GM21360 (cell line): ENCODE measurements around the gene SYT10.
"Not testable (repeated sequence)": the region's sequence is repeated elsewhere in the genome, so short reads cannot be mapped to it uniquely, and the experiment has no call there.

ENCODE experiments used
- ATAC-seq: cut with Tn5 transposase; IDR thresholded peaks from one replicate; pipeline ENCODE4 v1.9.1; 2021; ENCODE audit warnings: mild to moderate bottlenecking, moderate library complexity; ENCODE audit not compliant: unreplicated experiment

Gene SYT10, protein sequence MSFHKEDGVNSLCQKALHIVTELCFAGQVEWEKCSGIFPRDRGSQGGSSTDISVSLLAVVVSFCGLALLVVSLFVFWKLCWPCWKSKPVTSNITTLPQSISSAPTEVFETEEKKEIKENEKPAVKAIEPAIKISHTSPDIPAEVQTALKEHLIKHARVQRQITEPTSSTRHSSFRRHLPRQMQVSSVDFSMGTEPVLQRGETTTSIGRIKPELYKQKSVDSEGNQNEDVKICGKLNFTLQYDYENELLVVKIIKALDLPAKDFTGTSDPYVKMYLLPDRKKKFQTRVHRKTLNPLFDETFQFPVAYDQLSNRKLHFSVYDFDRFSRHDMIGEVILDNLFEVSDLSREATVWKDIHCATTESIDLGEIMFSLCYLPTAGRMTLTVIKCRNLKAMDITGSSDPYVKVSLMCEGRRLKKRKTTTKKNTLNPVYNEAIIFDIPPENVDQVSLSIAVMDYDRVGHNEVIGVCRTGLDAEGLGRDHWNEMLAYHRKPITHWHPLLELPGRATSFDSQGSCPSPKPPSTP

DNA sequence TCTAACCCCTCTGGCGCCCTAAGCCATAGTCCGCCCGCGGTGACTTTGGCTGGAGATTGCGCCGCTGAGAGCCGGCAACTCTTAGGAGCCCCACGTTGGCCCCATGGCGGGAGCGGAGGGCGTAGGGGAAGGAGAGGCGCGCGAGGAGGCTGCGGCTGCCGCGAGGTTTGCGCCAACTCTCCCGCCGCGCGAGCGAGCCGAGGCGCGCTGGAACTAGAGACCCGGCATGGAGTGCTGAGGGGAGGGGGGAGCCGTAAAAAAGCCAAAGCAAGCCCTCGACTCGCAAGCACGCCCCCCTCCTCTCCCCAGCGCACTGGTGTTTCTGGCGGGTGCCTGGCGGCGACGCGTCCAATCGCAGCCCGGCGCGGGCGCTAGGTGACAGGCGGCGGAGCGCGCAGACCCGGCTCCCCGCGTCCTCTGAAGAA is at the start of gene SYT10:
Gene SYT10 (minus strand): TSS at position 233 of the 425 bp plus-strand sequence. CDS start 297 bp downstream, outside the sequence.
- ATAC-seq, result no peak

DNA sequence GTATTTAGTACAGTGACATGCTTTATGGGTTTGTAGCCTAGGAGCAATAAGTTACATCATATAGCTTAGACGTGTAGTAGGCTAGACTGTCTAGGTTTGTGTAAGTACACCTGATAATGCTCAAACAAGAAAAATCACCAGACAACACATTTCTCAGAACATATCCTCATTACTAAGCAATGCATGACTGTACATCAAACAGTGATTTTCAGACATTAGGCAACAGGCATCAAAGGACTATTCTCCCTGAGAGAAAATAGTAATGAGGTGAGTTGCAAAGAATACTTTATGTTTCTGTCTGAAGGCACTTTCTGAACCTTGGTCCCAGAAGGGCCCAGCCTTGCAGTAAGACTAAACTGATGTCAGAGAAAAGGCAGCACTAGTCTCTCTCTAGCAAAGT is 48.4 kb upstream of the SYT10 start:
- no peak for ATAC-seq

DNA sequence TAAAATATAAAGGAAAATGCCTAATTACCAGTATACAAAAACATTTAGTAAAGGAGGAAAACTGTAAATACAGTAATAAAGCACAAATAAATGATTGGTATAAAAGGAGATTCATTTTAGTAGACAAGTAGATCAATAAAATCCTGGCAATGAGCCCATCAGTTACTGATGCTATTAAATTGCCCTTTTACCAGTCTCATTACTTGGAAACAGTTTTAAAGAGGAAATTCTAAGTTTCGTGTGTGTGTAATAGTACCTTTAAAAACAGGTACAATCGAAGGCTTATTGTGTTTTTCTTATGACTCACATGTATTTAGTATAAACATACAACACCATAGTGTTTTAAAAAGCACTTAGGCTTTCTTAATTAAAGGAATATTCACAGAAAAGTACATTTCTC is 46.4 kb upstream of the SYT10 start:
- ATAC-seq, result no peak

DNA sequence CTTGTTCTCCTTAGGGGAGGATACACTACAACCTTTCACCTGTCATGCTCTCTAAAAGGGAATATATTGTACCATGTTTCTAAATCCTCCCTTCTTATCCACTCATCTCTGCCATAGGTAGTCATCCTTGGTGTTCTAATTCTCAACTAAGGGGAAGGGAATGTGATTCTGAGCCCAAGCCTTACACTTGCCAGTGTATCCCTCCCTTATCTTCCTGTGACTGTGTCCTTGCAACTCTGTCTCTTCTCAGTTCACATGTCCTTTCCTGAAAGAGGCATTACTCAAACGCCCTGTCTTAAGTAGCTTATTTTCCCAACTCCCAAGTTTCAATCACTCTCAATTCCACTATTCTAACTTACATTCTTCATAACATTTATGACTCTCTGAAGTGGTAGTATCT is 44.5 kb upstream of the SYT10 start:
- no peak for ATAC-seq

DNA sequence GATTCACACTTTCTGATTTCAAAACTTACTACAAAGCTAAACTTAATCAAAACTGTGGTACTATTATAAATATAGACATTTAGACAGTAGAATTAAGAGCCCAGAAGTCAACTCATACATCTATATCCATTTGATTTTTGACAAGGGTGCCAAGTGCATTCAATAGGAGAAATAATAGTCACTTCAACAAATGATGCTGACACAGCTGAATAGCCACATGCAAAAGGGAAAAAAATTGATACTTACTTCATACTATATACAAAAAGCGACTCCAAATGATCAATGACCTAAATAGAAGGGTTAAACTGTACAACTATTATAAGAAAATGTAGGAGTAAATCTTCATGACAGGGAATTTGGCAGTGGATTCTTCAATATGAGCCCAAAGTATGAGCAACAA is 40.7 kb upstream of the SYT10 start:
- ATAC-seq, result no peak

DNA sequence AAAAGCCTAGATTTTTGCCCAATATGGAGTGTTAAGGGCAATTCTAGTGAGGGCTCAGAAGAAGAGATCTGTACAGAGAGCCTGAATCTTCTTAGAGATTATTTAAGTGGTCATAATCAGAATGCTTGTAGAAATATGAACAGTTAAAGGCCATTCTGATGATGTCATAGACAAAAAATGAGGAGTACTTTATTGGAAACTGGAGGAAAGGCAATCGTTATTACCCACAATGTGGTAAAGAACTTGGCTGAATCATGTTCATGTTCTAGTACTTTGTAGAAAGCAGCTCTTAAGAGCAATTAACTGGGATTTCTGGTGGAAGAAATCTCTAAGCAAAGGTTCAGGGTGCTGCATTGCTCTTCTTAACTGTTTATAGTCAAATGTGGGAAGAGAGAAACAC is 36.4 kb upstream of the SYT10 start:
- no peak for ATAC-seq

DNA sequence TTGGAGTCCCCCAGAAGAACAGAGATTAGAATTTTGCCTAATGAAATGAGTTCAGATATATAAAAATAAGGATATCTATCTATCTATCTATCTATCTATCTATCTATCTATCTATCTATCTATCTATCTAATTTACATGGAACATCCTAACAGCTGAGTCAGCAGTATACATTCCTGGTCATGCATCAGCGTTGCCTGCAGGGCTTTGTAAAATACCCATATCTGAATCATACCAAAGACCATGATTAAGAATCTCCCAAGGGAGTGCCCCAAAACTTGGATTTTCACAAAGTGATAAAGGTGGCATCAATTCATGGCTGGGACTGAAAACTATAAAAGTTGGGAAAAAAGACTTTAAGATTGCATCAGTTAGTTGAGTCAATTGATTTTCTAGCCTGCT is 32.7 kb upstream of the SYT10 start:
- ATAC-seq, result no peak

DNA sequence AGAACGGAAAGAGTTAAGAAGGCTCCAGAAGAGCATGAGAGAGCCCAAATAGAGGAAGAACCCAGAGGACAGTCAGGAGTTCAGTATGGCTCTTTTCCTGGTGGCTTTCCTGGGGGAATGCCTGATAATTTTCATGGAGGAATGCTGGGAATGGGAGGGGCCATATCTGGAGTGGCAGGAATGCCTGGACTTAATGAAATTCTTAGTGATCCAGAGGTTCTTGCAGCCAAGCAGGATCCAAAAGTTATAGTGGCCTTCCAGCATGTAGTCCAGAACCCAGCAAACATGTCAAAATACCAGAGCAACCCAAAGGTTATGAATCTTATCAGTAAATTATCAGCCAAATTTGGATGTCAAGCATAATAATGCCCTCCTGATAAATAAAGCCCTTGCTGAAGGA is 15.5 kb upstream of the SYT10 start:
- ATAC-seq, result no peak

DNA sequence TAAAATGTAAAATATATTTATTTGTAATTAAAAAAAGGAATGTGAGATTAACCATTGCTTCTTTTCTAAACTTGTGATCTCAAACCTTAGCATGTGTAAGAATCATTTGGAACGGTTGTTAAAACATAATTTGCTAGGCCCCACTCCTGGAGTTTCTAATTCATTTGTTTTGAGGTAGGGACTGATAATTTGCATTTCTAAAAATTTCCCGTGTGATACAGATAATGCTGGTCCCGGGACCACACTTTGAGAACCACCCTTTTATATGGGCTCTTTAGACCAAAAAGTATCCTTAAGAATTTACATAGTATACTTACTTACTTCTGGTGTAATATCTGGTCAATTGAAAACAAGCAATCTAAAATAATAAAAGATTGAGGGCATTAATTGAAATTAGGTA is 10.9 kb upstream of the SYT10 start:
- ATAC-seq, result no peak

DNA sequence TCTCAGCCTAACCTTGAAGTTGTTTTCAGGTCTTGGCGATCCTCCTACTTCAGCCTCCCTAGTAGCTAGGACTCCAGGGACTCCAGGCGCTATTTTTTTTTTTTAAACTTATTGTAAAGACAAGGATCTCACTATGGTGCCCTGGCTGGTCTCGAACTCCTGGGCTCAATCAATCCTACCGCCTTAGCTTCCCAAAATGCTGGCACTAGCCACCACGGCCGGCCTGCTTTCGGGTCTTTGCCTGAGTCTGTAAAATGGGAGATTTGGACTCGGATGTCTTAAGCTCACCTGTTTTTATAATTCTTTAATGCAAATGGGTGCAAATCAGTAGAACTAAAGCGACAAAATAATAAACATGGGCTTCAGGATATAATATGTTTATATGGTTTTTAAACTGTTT is 858 bp upstream of the SYT10 start:
- no peak for ATAC-seq

DNA sequence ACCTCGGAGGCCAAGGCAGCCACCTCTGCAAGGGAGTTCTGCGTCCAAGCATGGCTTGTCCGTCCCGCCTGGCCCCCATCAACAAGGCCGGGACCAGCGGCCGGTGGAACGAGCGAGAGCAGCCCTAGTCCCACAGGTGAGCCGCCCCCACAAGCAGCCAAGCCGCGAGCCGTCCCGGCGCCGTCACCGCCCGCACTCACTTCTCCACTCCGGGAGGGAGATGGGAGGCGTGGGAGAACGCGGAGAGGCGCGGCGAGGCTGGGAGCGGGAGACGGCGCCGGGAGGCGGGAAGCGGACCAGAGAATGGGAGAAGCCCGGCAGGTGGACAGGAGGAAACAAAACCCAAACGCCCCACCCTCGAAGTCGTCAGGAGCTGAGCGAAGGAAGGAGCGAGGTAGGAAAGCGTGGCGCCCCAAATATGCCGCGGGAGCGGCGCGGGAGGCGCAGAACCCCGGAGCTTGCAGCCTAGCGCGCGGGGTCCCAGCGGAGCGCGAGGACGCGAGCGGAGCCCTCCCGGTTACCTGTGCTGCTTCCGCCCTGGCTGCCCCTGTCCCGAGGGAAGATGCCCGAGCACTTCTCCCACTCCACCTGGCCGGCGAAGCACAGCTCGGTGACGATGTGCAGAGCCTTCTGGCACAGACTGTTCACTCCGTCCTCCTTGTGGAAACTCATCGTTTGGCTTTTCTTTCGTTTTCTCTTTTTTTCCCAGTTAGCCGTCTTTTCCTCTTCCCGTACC is 600 bp downstream of the SYT10 start:
- ATAC-seq, result no peak

DNA sequence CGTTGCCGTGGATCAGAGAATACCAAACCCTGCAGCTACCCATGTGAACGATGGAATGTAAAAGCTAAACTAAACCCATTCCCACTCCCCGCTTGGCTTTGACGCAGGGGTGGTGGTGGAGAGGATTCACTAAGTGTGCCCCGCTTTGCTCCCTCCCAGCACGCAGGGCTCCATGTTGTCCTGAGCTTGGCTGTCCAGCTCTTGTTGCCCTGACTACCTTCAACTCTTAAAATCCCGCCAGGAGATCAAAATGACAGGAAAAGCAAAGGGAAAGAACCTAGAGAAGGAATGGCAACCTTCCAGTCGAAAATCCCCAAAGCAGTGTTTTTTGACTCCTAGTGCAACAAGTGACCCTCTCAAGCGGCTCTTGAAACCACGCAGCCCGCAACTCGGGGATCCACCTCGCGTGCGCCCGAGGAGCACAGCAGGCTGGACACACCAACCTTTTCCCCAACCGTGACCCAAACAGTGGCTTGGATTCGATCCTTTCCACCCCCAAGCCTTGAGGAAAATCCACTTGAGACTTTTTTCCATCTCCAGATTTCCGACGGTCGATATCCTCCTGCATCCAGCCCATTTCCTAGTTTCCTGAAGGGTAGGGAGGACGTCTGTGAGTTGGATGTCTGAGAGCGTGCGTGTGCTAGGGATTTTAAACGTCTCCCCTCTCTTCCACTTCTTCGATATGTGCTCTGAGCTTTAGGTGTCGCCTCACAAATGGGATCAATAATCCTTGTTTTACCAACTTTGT is 1.4 kb downstream of the SYT10 start:
- ATAC-seq, result no peak

DNA sequence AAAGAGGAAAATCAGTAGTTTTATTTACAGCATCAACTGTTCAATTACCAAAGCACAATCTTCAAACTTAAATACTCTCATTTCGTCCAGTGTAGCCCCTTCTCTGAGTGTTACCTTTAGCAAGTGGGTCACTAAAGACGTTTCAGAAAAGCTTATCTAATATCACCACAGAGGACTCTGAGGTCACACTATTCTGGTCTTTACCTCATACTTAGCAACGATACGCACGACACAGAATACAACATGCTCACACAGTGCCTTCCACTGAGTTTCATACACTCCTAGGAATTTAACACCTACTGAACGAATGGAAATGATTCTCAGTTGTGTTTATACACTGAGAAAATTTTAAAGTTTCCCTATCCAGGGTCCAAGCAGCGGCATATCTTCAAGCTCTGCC is 2.0 kb downstream of the SYT10 start:
- no peak for ATAC-seq

DNA sequence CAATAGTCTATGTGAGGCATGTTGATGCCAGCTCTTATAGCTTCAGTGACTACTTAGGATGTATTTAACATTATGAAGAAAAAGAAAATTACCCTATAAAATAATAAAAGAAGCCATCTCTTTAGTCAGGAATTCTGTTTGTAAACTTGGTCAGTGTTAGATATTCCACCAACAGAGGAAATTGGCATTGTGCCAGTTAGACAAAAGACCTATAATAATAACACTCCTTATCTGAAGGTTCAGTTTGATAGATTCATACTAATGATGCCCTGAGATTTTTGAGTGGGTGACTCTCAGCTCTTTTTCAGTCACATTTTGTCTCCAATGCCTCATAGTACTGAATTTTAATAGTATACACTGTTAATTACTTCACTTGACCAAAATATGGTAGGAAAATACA is 6.6 kb downstream of the SYT10 start:
- no peak for ATAC-seq

DNA sequence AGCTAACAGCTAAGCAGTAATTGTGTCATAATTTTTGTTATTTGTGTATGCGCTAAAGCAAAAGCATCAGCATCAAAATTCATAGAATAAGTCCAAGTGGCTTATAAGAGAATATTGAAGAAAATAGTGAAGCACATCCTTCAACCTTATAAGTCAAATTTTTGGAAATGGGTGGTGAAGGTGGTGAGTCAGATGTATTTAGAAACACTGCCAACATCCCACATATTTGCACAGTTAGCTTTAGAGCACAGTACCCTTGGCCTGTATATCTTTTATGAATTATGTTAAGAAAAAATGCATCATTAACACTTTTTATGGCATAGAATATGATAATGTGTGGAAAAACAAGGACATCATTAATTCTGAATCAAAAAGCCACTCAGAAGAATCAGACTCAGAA is 8.0 kb downstream of the SYT10 start:
- no peak for ATAC-seq

DNA sequence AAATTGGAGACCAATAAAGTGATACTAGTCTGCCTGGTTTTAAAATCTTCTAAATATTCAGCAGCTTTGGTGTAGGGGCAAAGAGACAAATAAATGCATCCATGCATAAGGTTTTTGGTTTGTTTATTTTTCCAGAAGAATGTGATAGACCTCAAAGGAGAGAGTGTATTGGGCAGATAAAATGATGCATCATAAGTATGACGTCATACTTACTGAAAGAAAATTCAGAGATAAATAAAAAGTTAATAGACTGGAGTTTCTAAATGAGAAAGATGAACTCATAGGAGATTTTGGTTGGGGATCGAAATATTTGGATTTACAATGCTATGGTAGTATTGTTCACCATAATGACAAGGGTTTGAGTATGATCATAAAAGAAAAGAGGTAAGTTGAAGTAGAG is 10.2 kb downstream of the SYT10 start:
- ATAC-seq, result no peak

DNA sequence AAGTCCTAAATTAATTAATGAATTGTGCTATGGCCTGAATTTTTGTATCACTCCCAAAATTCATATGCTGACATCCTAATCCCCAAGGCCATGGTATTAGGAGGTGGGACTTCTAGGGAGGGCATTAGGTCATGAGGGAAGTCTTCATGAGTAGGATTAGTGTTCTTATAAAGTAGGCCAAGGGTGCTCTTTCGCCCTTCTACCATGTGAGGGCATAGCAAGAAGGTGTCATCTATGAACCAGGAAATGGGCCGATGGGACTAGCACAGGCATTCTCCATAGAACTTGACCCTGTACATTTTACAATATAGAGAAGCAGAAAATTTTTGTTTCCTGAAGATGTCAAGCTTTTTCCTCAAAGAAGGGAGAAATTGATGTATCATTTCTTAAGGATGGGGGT is 12.5 kb downstream of the SYT10 start:
- no peak for ATAC-seq

DNA sequence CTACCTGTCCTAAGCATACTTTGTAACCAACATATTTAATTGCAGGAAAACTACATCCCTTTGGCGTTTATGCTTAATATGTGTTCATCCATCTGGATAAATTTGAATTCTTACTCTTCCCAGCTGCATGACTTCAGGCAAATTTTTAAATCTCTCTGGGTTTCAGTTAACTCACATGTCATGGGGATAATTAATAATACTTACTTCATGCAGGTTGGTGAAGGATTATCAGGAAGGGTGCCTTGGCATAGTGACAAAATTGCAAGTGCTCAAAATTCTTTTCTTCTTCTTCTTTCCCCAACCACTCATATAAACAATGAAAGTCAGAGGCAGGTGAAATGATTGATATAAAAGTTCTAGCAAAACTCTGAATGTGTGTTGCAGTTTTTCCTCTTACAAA is 15.9 kb downstream of the SYT10 start:
- no peak for ATAC-seq

DNA sequence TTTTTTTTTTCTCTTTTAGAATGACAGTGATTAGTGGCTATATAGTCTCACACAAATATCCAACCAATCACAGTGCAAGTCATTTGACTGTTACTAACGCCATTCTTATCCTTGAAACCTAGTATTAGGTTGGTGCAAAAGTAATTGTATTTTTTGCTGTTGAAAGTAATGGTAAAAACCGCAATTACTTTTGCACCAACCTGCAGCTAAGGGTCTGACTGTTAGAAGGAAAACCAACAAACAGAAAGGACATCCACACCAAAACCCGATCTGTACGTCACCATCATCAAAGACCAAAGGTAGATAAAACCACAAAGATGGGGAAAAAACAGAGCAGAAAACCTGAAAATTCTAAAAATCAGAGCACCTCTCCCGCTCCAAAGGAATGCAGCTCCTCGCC is 27.2 kb downstream of the SYT10 start:
- ATAC-seq, result not testable (repeated sequence)

DNA sequence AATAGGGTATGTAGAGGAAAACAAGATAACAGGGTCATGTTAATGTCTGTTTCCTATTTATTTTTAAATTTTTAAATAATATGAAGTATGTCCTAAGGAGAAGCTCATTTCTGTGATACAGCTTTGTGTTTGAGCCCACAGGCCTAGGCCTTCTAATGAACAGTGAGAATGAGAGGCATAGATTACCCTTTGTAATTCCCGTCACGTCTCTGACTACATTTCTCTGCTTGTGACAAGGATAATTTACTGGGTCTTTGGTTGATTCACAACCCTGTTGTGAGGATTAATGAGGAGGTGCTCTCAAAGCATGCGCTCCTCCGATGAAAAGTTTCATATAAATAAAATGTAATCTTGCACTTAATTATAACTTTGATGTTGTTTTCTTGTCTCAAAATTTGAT is 56.1 kb downstream of the SYT10 start:
- ATAC-seq, result no peak

DNA sequence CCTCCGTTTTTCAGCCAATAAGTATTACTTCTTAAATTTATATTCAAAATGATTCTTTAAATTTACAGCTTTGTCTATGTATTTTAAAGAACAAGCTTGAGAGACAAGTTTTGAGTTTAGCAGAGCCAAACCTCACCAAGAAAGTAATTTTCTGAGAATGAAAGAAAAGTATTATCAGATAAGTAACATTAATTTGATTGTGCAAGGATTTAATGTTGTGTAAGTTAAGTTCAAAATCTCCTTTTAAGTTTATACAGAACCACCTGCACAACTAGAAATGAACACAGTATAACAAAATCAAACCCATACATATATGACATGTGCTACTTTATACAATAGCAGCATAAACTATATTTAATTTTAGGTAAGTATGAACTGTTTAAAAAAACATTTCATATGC is 63.5 kb downstream of the SYT10 start:
- ATAC-seq, result no peak

DNA sequence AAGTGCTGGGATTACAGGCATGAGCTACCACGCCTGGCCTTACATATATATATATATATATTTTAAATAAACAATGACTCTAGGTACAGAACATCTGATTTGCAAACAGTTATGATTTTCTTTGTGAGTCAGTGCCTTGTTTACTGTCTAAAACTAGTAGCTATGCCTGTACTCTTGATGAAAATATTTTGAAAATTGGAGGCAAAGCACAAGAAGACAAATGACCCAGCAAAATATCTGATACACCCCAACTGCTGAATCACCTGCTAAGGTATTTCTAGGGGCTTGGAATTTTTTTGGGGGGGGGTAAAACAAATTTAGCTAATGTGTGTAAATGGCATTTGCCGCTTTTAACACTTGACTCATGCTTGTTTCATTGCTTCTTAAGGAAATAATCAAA is 69.3 kb downstream of the SYT10 start:
- no peak for ATAC-seq
